Nephron progenitor cell (in vitro differentiated cells): ENCODE data around the gene TMEM176A.
A peak's percentile ranks its signal among the peaks of the same experiment; 100 is the strongest.

Experiments
- DNase-seq: peaks from one replicate; pipeline ENCODE4 v3.0.0; 2021
- H3K27ac Mint-ChIP-seq: 2 replicates; pipeline ENCODE4 v1.8.0; 2021; ENCODE audit warnings: mild to moderate bottlenecking, moderate library complexity, mixed read lengths
- H3K27me3 Mint-ChIP-seq: 2 replicates; pipeline ENCODE4 v1.8.0; 2021; ENCODE audit warnings: mild to moderate bottlenecking, low read depth, mixed read lengths; ENCODE audit not compliant: poor library complexity
- H3K36me3 Mint-ChIP-seq: 2 replicates; pipeline ENCODE4 v1.8.0; 2021; ENCODE audit warnings: low read depth, mixed read lengths
- H3K4me1 Mint-ChIP-seq: 2 replicates; pipeline ENCODE4 v1.8.0; 2021; ENCODE audit warnings: mixed read lengths
- H3K4me3 Mint-ChIP-seq: 2 replicates; pipeline ENCODE4 v1.8.0; 2021; ENCODE audit warnings: mild to moderate bottlenecking, moderate library complexity, mixed read lengths
- H3K9me3 Mint-ChIP-seq: 2 replicates; pipeline ENCODE4 v1.8.0; 2021; ENCODE audit warnings: mild to moderate bottlenecking, moderate library complexity, mixed read lengths
- TF ChIP-seq, protein P1 (sequence below): fragments of 200-600 bp; sonication (generic); IDR thresholded peaks from 2 replicates; pipeline ENCODE4 v1.5.0; 2021; ENCODE audit warnings: antibody characterized with exemption

TMEM176A gene, protein sequence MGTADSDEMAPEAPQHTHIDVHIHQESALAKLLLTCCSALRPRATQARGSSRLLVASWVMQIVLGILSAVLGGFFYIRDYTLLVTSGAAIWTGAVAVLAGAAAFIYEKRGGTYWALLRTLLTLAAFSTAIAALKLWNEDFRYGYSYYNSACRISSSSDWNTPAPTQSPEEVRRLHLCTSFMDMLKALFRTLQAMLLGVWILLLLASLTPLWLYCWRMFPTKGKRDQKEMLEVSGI

DNA sequence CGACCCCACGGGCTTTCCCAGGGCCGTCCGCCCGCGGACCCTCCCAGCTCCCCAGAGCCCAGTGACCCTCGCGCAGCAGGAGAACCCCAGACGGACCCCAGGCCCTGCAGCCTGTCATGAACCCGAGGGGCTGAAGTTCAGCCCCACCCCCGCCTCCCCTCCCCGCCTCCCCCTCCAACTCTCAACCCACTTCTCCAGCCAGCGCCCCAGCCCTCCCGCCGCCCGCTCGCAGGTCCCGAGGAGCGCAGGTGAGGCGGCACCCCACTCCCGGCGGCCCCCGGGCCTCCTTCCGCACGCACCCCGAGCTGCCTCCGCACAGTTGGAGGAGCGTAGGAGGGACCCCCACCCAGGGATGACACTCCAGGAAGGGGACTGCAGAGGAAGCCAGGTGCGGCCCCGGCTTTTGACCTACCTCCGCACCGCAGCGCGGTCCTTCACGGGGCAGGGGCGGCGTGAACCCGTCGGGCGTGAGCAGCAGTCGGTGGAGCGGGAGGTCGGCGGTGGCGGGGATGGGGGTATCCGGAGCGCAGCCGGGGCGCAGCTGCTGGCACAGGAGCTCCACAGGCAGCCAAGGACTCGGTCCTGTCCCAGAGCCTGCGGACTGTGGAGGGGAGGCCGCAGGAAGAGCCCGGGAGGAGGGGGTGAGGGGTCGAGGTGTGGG, at the start of gene TMEM176A:
Gene TMEM176A, plus strand, starts transcription at position 189 of the 661 bp plus-strand sequence. CDS start 782 bp downstream, outside the sequence.
- peak; percentile 39 for DNase-seq
- TF ChIP-seq, protein P1, sequence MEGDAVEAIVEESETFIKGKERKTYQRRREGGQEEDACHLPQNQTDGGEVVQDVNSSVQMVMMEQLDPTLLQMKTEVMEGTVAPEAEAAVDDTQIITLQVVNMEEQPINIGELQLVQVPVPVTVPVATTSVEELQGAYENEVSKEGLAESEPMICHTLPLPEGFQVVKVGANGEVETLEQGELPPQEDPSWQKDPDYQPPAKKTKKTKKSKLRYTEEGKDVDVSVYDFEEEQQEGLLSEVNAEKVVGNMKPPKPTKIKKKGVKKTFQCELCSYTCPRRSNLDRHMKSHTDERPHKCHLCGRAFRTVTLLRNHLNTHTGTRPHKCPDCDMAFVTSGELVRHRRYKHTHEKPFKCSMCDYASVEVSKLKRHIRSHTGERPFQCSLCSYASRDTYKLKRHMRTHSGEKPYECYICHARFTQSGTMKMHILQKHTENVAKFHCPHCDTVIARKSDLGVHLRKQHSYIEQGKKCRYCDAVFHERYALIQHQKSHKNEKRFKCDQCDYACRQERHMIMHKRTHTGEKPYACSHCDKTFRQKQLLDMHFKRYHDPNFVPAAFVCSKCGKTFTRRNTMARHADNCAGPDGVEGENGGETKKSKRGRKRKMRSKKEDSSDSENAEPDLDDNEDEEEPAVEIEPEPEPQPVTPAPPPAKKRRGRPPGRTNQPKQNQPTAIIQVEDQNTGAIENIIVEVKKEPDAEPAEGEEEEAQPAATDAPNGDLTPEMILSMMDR = no peak
- H3K4me3 Mint-ChIP-seq = peak within 1 kb of the TSS; percentile 76
- peaks cover 19% of the 10 kb centered on the region for H3K9me3 Mint-ChIP-seq
- H3K27ac Mint-ChIP-seq = no peak within 1 kb of the TSS
- peaks cover 12% of the 10 kb centered on the region for H3K4me1 Mint-ChIP-seq
- peaks cover 7% of the 10 kb centered on the region for H3K36me3 Mint-ChIP-seq
- H3K27me3 Mint-ChIP-seq = peaks cover 80% of the 10 kb centered on the region

DNA sequence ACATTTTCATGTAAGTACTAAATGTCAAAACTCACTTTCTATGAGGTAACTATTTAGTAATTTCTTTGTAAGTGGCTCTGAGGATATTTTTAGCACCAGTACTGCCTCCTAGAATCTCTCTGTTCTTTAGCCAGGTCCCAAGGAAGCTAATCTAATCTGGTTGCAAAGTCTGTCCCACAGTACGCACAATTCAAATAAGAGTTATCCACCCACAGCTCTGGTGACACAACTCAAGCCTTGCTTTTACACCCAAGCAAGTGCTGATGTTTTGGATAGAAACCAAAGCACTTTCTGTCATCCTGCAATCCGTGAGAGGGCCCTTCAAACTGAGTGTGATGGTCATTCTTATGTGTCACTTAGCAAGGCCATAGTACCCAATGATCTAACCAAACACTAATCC, 48.9 kb upstream of the TMEM176A start:
- Mint-ChIP-seq H3K36me3 (no peaks in the 10 kb centered on the region), H3K27me3 (peaks cover 6% of the 10 kb centered on the region), H3K4me3 (no peak overlapping the region), H3K4me1 (no peaks in the 10 kb centered on the region), H3K27ac (no peak overlapping the region), H3K9me3 (no peaks in the 10 kb centered on the region)
- TF ChIP-seq, protein P1 = no peak
- no peak for DNase-seq

DNA sequence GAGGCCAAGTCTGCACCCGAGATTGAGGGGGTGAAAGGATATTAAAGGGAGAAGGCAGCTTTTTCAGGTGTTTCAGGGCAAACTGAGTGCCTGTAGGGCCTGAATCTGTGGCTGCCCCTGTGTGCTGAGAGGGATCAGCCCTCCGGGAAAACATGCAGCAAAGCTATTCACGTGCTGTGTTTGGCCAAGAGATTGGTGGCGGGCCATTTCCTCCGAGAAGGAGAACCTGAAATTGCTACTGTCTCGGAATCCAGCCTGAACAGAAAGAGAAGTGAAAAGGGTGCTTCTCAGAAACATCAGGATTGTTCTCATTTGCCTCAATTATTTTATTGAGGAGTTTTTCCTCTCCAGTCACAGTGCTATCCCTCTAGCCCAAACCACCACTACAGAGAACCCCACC, 47.3 kb upstream of the TMEM176A start:
- Mint-ChIP-seq H3K4me1 (no peaks in the 10 kb centered on the region), H3K9me3 (no peaks in the 10 kb centered on the region), H3K4me3 (no peak overlapping the region), H3K27me3 (peaks cover 6% of the 10 kb centered on the region), H3K36me3 (no peaks in the 10 kb centered on the region), H3K27ac (no peak overlapping the region)
- no peak for DNase-seq
- TF ChIP-seq, protein P1 = no peak

DNA sequence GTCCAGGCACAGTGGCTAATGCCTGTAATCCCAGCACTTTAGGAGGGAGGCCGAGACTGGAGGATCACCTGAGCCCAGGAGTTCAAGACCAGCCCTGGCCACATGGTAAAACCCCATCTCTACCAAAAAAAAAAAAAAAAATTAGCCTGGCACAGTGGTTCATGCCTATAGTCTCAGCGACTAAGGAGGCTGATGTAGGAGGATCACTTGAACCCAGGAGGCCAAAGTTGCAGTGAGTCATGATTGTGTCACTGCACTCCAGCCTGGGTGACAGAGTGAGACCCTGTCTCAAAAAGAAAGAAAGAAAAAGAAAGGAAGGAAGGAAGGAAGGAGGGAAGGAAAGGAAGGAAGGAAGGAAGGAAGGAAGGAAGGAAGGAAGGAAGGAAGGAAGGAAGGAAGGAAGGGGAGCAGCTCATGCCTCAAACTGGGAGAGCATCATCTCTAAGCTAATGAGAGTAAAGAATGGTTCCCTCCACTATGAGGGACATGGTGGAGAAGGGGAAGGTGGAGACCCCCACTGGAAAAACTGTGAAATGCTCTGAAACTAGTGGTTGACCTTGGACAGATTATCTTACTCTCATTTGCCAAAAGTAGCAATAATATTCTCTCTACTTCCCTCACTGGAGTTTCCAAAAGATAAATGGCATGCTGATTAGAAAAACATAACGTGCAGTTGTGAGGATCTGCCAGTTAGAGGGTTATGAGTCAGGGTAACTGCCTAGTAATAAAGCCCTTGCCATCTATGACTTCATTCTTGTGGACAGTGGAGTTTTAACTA, 46.6 kb upstream of the TMEM176A start:
- no peaks in the 10 kb centered on the region for H3K36me3 Mint-ChIP-seq
- H3K4me3 Mint-ChIP-seq = no peak overlapping the region
- peaks cover 6% of the 10 kb centered on the region for H3K27me3 Mint-ChIP-seq

DNA sequence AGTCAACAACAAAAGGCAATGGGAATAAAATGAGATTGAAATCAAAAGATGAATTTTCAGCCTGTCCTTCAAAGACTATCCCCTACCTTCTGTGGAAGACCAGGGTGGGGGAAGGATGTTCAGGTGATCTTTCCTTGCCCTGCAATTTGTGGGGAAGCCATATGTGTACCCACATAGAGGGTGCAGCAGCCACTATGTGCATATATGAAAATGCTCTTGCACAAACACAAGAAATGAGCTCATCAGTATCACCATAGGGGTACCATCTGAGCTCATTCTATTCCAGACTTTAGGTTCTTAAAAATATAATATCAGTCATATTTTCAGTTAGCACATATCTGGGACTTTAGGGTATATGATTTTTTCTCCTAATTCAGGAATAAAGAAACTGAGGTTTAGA, 45.6 kb upstream of the TMEM176A start:
- H3K27ac Mint-ChIP-seq = no peak overlapping the region
- no peaks in the 10 kb centered on the region for H3K36me3 Mint-ChIP-seq
- H3K4me3 Mint-ChIP-seq = no peak overlapping the region
- no peak for DNase-seq
- peaks cover 4% of the 10 kb centered on the region for H3K9me3 Mint-ChIP-seq
- TF ChIP-seq, protein P1 = no peak
- H3K4me1 Mint-ChIP-seq = no peaks in the 10 kb centered on the region
- peaks cover 6% of the 10 kb centered on the region for H3K27me3 Mint-ChIP-seq

More for the DNA sequence above, 46.6 kb upstream of the TMEM176A start:
- no peaks in the 10 kb centered on the region for H3K4me1 Mint-ChIP-seq
- TF ChIP-seq, protein P1 = peak; percentile 47
- H3K9me3 Mint-ChIP-seq = no peaks in the 10 kb centered on the region
- no peak overlapping the region for H3K27ac Mint-ChIP-seq
- DNase-seq = no peak
